Thymus (tissue), 11 donors: ENCODE results near the gene INO80B. TPM values are rescaled to one million over a fixed set of nuclear protein-coding genes. Genes with fewer than 3 reads are reported as not detected.
"Not testable (repeated sequence)": the region's sequence is repeated elsewhere in the genome, so short reads cannot be mapped to it uniquely, and the experiment has no call there.

Source experiments
- DNase-seq, 9 donors: peaks; one replicate each; pipeline ENCODE4 v3.0.0-alpha.2; 2013; ENCODE audit warnings: low spot score in 9 of 9, low read depth in 6 of 9, missing footprints in 1 of 9
- H3K27ac ChIP-seq, 2 donors: one replicate each; pipeline ENCODE4 v1.5.1; 2013; ENCODE audit warnings: control low read depth in 1 of 2, low read depth in 1 of 2, low read length in 1 of 2, mild to moderate bottlenecking in 1 of 2, moderate library complexity in 1 of 2
- H3K27me3 ChIP-seq, 2 donors: one replicate each; pipeline ENCODE4 v1.5.1; 2013; ENCODE audit warnings: low read length in 1 of 2; ENCODE audit not compliant: control insufficient read depth in 2 of 2, insufficient read depth in 1 of 2
- H3K36me3 ChIP-seq, 2 donors: one replicate each; pipeline ENCODE4 v1.5.1; 2013; ENCODE audit warnings: low read length in 1 of 2, mild to moderate bottlenecking in 1 of 2, moderate library complexity in 1 of 2; ENCODE audit not compliant: control insufficient read depth in 2 of 2, insufficient read depth in 2 of 2
- H3K4me1 ChIP-seq, 2 donors: one replicate each; pipeline ENCODE4 v1.5.1; 2013; ENCODE audit warnings: low read length in 2 of 2; ENCODE audit not compliant: control insufficient read depth in 2 of 2, insufficient read depth in 2 of 2
- H3K4me3 ChIP-seq, 2 donors: one replicate each; pipeline ENCODE4 v1.5.1; 2013; ENCODE audit warnings: low read length in 2 of 2, control low read depth in 1 of 2, mild to moderate bottlenecking in 1 of 2
- H3K9me3 ChIP-seq, 2 donors: one replicate each; pipeline ENCODE4 v1.5.1; 2013; ENCODE audit warnings: low read length in 1 of 2, mild to moderate bottlenecking in 1 of 2; ENCODE audit not compliant: control insufficient read depth in 2 of 2, insufficient read depth in 1 of 2
- WGBS: extraction: QIAGEN DNeasy Blood & Tissue Kit; methylation state at CpG from one replicate; pipeline ENCODE4 v1.1.7; 2013; 5-methylcytosine and 5-hydroxymethylcytosine counted together
- polyA plus RNA-seq: library from polyadenylated mRNA; stranded (reverse); fragments of 200-250 nt; gene quantifications from one replicate; pipeline ENCODE4 v1.2.3, GENCODE V29; 2013
- total RNA-seq: library from RNA; stranded (reverse); fragments of 120-200 nt; gene quantifications from one replicate; pipeline ENCODE4 v1.2.4, GENCODE V29; 2013
- donor health status: healthy.

The INO80B gene
- total and polyA plus RNA-seq, 2 donors = 27.0 to 53.0 TPM

GRCh38 chr2:74457549-74458131 lies 2.8 kb downstream of the INO80B start:
- H3K27ac ChIP-seq = peak overlapping the region; percentile 100
- H3K4me1 ChIP-seq = peaks cover 28 to 46% of the 10 kb centered on the region in 2 donors
- under 1% methylated on average over 46 of the region's 46 CpGs for WGBS
- peaks cover 19 to 22% of the 10 kb centered on the region in 2 donors for H3K36me3 ChIP-seq
- peak in 5 of 9 donors; percentile 74 to 90 (median 79) for DNase-seq
- H3K27me3 ChIP-seq = no peaks in the 10 kb centered on the region
- H3K4me3 ChIP-seq = peak overlapping the region; percentile 82 to 92
- H3K9me3 ChIP-seq = no peaks in the 10 kb centered on the region

- Histone ChIP-seq H3K27me3 (no peaks in the 10 kb centered on the region), H3K4me1 (peaks cover 25 to 39% of the 10 kb centered on the region in 2 donors), H3K9me3 (no peaks in the 10 kb centered on the region), H3K4me3 (peak within 1 kb of the TSS; percentile 82 to 92), H3K36me3 (peaks cover 25 to 27% of the 10 kb centered on the region in 2 donors), H3K27ac (peak within 1 kb of the TSS; percentile 100)
- DNase-seq = peak; percentile 99 to 100 (median 100)
- under 1% methylated on average over 37 of the region's 38 CpGs for WGBS
Observed at GRCh38 chr2:74458132-74458937, 3.4 kb downstream of the INO80B start, which contains the start of gene WBP1. WBP1 (plus strand) TSS chr2:74458438; CDS start chr2:74458603, 165 bp downstream.

- peak overlapping the region; percentile 82 to 92 for H3K4me3 ChIP-seq
- peaks cover 25 to 40% of the 10 kb centered on the region in 2 donors for H3K4me1 ChIP-seq
- WGBS = 10% methylated on average over 10 of the region's 10 CpGs
- no peaks in the 10 kb centered on the region for H3K27me3 ChIP-seq
- no peak for DNase-seq
- H3K9me3 ChIP-seq = no peaks in the 10 kb centered on the region
- H3K36me3 ChIP-seq = peaks cover 25 to 27% of the 10 kb centered on the region in 2 donors
- peak overlapping the region; percentile 74 to 75 for H3K27ac ChIP-seq
Observed at GRCh38 chr2:74458938-74459363, 4.1 kb downstream of the INO80B start.

GRCh38 chr2:74459503-74460118 lies 4.7 kb downstream of the INO80B start:
- Histone ChIP-seq H3K4me3 (peak overlapping the region in 1 of 2 donors; percentile 82), H3K4me1 (peaks cover 29 to 41% of the 10 kb centered on the region in 2 donors), H3K36me3 (peaks cover 25 to 27% of the 10 kb centered on the region in 2 donors)
- H3K27me3 ChIP-seq, H3K27ac ChIP-seq, H3K9me3 ChIP-seq, DNase-seq: not testable (repeated sequence)
- WGBS = 96% methylated on average over 13 of the region's 13 CpGs

GRCh38 chr2:74460187-74460586 lies 5.3 kb downstream of the INO80B start:
- not testable (repeated sequence) for H3K9me3 ChIP-seq, H3K4me3 ChIP-seq, DNase-seq, H3K27me3 ChIP-seq, H3K27ac ChIP-seq
- peaks cover 29 to 39% of the 10 kb centered on the region in 2 donors for H3K4me1 ChIP-seq
- WGBS = 96% methylated on average over 10 of the region's 10 CpGs
- H3K36me3 ChIP-seq = peaks cover 25 to 27% of the 10 kb centered on the region in 2 donors

GRCh38 chr2:74461187-74462053 lies 6.5 kb downstream of the INO80B start:
- no peaks in the 10 kb centered on the region for H3K9me3 ChIP-seq
- DNase-seq = no peak
- peaks cover 19 to 30% of the 10 kb centered on the region in 2 donors for H3K4me1 ChIP-seq
- no peak overlapping the region for H3K4me3 ChIP-seq
- H3K27ac ChIP-seq = no peak overlapping the region
- H3K27me3 ChIP-seq = no peaks in the 10 kb centered on the region
- peaks cover 23 to 25% of the 10 kb centered on the region in 2 donors for H3K36me3 ChIP-seq
- 98% methylated on average over 27 of the region's 27 CpGs for WGBS

- Histone ChIP-seq H3K36me3 (peaks cover 23 to 25% of the 10 kb centered on the region in 2 donors), H3K27me3 (no peaks in the 10 kb centered on the region), H3K27ac (no peak overlapping the region), H3K9me3 (no peaks in the 10 kb centered on the region), H3K4me3 (no peak overlapping the region), H3K4me1 (peaks cover 12 to 22% of the 10 kb centered on the region in 2 donors)
- no peak for DNase-seq
- WGBS = 97% methylated on average over 20 of the region's 20 CpGs
Observed at GRCh38 chr2:74462054-74462785, 7.3 kb downstream of the INO80B start.

GRCh38 chr2:74462786-74463105 lies 7.9 kb downstream of the INO80B start:
- DNase-seq = no peak
- Histone ChIP-seq H3K27ac (no peak overlapping the region), H3K4me1 (peaks cover 12 to 22% of the 10 kb centered on the region in 2 donors), H3K27me3 (no peaks in the 10 kb centered on the region), H3K4me3 (no peak overlapping the region), H3K9me3 (no peaks in the 10 kb centered on the region), H3K36me3 (peaks cover 23 to 25% of the 10 kb centered on the region in 2 donors)
- WGBS = 95% methylated on average over 4 of the region's 4 CpGs
